KOPT-K1 (cell line): ENCODE results near the gene MEN1.

Experiments
- H3K27ac ChIP-seq: fragments of 200-600 bp; sonication (generic); 2 replicates; pipeline ENCODE4 v1.5.1; 2016; ENCODE audit warnings: antibody characterized with exemption, mild to moderate bottlenecking, low read depth, low read length; ENCODE audit not compliant: poor library complexity, severe bottlenecking
- H3K36me3 ChIP-seq: fragments of 200-600 bp; sonication (generic); 2 replicates; pipeline ENCODE4 v1.5.1; 2017; ENCODE audit warnings: antibody characterized with exemption, mild to moderate bottlenecking, low read length, moderate library complexity; ENCODE audit not compliant: insufficient read depth
- H3K9me3 ChIP-seq: fragments of 200-600 bp; sonication (generic); 2 replicates; pipeline ENCODE4 v1.5.1; 2017; ENCODE audit warnings: antibody characterized with exemption, low read length, mild to moderate bottlenecking; ENCODE audit not compliant: insufficient read depth, poor library complexity, severe bottlenecking

Gene MEN1

DNA sequence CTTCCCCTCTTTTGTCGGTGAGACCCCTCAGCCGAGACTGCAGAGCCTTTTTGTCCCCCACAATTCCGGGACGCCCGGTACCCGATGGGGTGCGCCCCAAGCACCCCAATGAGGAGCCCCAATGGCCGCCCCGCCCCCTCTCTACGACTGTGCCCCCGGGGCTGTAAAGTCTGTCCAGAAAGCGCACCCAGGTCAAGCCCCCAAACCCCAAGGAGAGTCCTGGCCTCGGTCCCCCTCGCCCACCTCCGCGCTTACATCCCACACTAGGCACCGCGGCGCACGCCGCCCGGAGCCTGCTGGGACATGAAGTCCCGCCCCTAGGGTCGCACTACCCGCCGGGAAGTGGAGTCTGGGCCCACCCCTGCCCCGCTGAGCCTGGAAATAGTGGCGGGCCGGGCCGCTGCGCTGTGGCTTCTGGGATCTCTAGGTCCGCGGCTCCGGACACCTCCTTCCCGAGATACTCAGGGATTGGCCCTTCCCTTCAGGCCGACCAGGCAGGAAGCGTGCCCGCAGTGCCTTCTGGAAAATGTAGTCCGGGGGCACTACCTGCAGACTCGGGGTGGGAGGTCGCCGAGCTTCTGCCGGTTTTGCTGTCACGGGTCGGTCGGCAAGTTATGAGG, at the start of gene MEN1:
Gene MEN1, minus strand, starts transcription at position 281 of the 620 bp plus-strand sequence. CDS start 442 bp downstream, outside the sequence.
- Histone ChIP-seq H3K9me3 (no peaks in the 10 kb centered on the region), H3K27ac (peak within 1 kb of the TSS; percentile 73), H3K36me3 (peaks cover 28% of the 10 kb centered on the region; the same call in 1 of the 2 replicates)

DNA sequence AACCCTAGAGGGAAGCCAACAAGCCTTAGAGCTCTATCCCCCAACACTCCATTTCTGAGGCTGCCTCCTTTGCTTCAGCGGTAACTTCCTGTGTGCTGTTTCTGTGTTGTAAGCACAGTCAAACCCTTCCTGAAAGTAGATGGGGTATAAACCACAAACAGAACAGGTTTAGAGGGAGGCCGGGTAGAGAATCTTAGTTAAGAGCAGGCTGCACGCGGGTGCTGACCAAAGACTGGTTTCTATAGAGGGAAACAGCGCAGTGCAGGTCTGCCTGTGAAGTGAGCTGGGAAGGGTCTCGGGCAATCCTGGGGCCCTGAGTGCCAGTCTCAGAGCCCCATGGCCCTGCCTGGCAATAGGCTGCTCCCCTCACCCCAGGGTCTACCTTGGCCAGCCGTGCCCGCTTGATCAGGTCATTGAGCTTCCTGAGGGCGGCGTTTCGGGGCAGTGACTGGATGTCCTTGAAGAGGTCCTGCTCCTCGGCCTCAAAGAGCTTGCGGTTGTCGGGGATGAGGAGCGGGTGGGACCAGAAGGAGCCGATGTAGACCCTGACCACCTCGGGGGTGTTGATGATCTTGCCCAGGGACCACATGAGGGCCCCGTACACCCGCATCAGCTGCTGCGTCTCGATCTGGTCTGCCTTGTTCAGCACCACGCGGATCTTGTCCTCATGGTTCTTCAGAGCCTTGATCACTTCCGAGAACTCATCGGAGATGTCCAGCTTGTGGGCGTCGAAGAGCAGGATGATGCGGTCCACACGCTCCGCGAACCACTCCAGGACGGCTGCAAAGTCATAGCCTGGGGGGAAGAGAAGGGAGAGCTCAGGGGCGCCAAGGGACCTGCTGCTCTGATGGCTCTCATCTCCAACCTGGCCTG, 49.4 kb upstream of the MEN1 start:
- H3K9me3 ChIP-seq: no peaks in the 10 kb centered on the region
- H3K27ac ChIP-seq: peak overlapping the region; percentile 91
- peaks cover 26% of the 10 kb centered on the region for H3K36me3 ChIP-seq

- Histone ChIP-seq H3K36me3 (peaks cover 37% of the 10 kb centered on the region), H3K9me3 (no peaks in the 10 kb centered on the region), H3K27ac (peak overlapping the region; percentile 91)
Measured at GRCh38 chr11:64858467-64859263, 48.3 kb upstream of the MEN1 start.

DNA sequence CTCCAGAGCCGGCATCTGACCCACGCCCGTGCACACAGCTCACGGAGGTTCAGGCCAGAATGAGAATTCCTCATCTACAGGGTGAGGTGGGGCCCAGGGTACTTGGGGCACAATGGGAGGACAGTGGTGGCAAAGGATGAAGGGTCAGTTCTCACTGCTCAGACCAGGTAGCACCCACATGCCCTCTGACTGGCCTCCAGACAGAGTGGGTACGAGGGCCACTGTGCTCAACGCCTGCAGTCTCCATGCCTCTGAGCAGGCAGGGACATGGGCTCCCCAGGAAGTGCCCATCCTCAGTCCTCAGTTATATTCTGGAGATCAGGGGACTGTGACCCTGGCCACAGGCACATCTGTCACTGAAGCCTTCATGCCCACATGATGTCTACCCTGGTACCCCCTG, 47.1 kb upstream of the MEN1 start:
- H3K27ac ChIP-seq: peak overlapping the region; percentile 24
- H3K36me3 ChIP-seq: peaks cover 49% of the 10 kb centered on the region
- H3K9me3 ChIP-seq: no peaks in the 10 kb centered on the region

DNA sequence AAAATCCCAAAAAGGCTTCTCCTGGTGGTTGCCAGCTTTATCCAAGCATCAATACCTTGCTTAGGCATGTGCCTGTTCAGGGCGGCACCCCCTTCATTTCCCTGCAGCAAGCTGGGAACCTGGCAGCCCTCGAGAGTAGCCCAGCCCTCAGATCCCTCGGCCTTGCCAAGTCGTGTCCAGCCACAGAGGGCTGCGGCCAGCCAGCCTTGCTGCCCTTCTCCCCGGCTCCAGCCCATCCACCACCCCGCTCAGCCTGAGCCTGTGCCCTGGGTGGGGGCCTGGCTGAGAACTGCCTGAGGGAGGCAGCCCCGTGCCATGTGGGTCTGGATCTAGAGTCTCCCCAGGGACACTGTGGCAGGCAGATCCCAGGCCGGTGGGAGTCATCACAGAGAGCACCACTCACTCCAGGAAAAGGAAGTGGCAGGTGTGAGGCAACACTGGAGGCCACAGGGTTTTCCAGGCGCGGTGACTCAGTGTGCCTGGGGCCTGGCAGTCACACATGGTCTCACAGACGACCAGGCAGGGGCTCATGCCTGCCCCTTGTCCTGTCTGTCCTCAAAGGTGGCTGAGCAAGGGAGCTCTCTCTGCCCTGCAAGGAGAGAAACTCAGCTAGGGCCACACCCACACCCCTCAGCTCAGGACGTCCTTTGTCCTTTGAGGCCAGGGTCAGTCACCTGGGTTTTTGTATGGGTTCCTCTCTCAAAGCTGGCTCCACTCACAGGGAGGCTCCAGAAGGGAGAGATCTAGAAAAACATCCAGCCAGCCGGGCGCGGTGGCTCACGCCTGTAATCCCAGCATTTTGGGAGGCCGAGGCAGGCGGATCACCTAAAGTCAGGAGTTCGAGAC, 46.3 kb upstream of the MEN1 start:
- Histone ChIP-seq H3K9me3 (no peaks in the 10 kb centered on the region), H3K36me3 (peaks cover 50% of the 10 kb centered on the region), H3K27ac (peak overlapping the region; percentile 33)

GRCh38 chr11:64855596-64856304, 45.4 kb upstream of the MEN1 start:
- H3K27ac ChIP-seq: peak overlapping the region; percentile 33
- H3K36me3 ChIP-seq: peaks cover 50% of the 10 kb centered on the region
- no peaks in the 10 kb centered on the region for H3K9me3 ChIP-seq

DNA sequence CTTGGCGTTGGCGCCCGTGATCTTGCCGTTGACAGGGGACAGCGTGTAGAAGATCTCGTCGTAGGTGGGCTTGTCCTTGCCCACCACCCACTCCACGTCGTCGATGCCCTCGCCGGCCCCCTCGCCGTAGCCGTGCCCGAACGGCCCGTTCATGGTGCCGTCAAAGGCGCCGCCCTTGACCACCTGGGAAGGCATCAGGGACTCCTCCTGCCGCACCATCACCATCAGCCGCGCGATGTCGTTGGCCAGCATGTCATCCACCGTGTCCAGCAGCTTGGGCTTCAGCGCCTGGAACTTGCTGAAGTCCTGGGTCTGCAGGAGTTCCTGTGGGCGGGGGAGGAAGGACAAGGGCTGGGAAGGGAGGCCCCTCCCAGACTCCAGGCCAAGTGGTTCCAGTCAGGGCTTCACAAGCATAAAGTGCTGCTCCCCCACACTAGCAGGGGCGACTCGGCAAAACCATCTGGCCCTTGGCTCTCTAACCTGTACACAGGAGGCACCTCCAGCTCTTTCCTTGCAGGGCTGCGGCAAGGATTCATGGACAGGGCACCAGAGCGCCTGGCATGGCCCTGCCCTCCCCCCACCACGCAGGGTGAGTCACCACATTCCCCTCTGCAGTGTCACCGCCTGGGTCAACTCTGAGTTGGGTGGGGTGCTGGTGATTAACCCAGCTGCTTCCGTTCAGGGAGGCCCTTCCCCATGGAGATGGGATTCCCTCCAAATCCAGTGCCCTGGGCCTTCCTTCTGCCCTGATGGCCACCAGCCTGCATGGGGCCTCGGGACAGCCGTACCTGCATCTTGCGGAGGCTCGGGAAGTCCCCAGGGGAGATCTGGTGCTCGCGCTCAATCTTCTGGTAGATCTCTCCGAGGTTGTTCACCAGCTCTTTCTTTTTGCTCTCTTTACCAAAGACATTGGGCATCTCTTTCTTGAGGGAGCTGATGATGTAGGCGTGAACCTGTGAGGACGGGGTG, 44.5 kb upstream of the MEN1 start:
- H3K9me3 ChIP-seq: no peaks in the 10 kb centered on the region
- peaks cover 50% of the 10 kb centered on the region for H3K36me3 ChIP-seq
- H3K27ac ChIP-seq: peak overlapping the region; percentile 33

DNA sequence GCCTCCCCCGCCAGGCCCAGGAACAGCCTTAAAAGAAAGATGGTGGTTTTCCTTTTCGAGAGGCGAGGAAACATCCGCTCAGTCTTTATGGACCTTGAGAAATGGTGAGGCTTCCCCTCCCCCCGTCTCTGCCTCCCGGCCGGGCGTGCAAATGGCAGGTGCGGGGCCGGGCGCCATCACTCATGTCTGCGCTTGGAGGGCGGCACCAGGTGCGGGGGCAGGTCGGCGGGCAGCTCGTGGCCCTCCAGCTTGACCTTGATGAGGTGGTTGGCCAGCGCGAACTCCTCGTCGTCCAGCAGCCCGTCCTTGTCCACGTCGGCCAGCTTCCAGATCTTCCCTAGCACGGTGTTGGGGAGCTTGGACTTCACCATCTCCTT, 43.8 kb upstream of the MEN1 start:
- Histone ChIP-seq H3K36me3 (peaks cover 50% of the 10 kb centered on the region), H3K9me3 (no peaks in the 10 kb centered on the region), H3K27ac (no peak overlapping the region)

DNA sequence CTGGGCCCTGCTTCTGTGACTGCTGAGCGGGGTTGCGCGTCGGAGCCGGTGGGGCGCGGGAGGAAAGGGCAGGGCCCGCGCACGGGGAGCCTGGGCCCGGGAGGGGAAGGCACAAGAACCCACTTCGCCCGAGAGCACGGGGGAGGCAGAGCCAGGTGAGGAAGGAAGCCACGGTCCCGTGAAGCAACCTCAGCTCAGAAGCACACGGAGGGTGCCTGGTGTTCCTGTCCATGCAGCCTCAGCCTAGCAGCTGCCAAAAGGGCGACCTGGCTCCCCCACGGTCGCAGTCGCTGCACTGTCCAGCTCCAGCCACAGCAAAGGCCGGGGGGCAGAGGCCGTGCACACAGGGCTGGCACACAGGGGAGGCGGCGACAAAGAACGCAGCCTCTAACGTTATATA, 43.4 kb upstream of the MEN1 start:
- H3K9me3 ChIP-seq: no peaks in the 10 kb centered on the region
- H3K27ac ChIP-seq: peak overlapping the region; percentile 66
- peaks cover 50% of the 10 kb centered on the region for H3K36me3 ChIP-seq

DNA sequence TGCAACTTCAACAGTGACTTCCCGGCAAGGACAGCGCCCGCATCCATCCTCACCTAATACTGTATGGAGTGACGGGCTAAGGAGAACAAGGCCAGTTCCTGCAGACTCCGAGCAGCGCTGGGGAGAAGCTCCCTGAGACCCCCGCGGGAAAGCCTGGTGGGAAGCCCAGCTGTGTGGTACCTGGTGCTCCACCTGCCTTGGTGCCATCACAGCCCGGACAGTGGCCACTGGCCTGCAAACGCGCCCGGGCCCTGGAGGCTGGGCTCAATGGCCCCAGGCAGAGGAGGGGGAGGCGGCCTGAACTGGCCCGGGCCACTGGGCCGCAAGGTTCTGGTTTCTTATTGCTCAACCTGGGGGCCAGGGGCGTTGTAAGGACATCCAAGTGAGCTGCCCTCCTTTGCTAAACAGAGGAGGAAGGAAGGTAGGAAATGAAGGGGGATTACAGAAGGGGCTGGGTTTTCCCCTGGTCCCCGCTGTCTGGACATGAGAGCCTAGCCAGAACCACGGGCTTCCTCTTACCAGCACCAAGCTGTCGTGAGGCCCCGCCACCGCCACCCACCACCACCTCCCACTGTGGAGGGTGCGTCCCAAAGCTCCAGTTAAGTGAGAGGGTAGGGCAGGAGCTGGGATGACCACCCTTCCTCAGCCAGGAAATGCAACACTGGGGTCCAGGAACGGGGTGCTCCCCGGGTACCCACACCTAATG, 42.6 kb upstream of the MEN1 start:
- H3K27ac ChIP-seq: peak overlapping the region; percentile 66
- peaks cover 50% of the 10 kb centered on the region for H3K36me3 ChIP-seq

GRCh38 chr11:64851831-64852351, 41.5 kb upstream of the MEN1 start:
- Histone ChIP-seq H3K36me3 (peaks cover 42% of the 10 kb centered on the region), H3K27ac (peak overlapping the region; percentile 66), H3K9me3 (no peaks in the 10 kb centered on the region)

More for the DNA sequence above, 42.6 kb upstream of the MEN1 start:
- no peaks in the 10 kb centered on the region for H3K9me3 ChIP-seq

DNA sequence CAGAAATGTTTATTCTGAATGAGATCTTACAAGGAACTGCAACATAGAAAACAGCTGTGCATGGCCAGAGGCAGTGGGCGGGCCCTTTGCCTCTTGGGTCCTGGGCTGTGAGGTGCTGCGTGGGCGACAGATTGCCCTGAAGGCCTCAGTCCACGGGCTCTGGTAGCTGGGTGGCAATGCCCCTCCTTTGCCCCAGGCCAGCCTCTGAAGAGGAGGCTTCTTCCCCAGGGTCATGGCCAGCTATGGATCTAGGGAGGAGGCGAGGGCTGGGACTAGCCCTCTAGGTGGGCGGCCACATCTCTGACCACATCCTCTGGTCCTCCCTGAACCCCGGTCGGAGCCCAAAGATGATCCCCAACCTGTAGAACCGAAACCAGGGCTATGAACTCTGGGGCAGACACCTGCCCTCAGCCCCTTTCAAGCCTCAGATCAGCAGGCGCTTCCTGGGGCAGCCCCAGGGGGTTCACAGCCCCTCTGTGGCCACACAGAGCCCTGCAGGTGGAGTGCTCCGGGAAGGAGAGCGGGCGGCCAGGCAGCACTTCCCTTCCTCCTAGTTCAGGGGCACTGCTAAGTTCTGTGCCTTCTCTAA, 40.7 kb upstream of the MEN1 start:
- peaks cover 33% of the 10 kb centered on the region for H3K36me3 ChIP-seq
- H3K27ac ChIP-seq: peak overlapping the region; percentile 66

More for the DNA sequence above, 40.7 kb upstream of the MEN1 start:
- H3K9me3 ChIP-seq: no peaks in the 10 kb centered on the region
